GM18870 (cell line): ENCODE data around the gene TESK1.

ENCODE experiments used
- ATAC-seq: cut with Tn5 transposase; IDR thresholded peaks from one replicate; pipeline ENCODE4 v1.9.1; 2021; ENCODE audit warnings: moderate library complexity; ENCODE audit not compliant: unreplicated experiment

The TESK1 gene

DNA sequence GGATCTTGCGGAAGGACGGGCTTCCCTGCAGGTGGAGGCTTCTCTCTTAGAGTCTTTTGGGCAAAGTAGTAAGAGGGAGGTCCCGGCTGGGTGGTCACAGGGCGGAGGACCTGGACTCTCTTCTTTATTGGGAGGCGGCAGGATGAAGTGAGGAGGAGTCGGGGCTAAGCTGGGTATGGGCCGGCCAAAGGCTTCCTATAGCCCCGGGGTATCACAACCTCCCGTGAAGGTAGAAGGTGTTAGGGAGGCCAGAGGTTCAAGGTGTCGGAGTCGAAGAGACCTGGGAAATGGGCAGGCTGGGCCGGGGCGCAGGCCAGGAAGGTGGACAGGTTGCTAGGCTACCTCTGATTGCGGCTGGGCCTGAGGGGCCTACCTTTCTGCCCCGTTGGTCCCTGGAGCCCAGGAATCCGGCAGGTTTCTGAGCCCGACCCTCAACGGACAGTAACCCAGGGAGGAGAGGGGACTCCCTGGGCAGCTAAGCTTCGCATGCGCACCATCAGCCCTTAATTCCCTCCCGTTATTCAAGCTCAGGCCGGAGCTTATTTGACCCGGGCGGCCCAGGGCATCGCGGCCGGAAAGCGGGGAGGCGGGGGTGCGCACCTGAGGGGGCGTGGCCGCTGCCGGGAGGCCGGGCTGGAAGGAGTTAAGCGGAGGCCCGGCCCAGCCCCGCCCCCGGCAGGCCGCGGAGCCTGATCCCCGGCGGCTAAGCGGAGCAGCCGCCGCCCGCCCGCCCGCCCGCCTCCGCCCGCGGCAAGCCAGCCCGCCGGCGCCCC is at the start of gene TESK1:
Gene TESK1 (plus strand): TSS at position 685 of the 773 bp plus-strand sequence. CDS start 358 bp downstream, outside the sequence.
- no peak for ATAC-seq

GRCh38 chr9:35555881-35556280 is 49.2 kb upstream of the TESK1 start:
- ATAC-seq: no peak

- no peak for ATAC-seq
Measured at GRCh38 chr9:35556776-35557175, 48.3 kb upstream of the TESK1 start.

GRCh38 chr9:35557320-35557719 is 47.7 kb upstream of the TESK1 start:
- no peak for ATAC-seq

DNA sequence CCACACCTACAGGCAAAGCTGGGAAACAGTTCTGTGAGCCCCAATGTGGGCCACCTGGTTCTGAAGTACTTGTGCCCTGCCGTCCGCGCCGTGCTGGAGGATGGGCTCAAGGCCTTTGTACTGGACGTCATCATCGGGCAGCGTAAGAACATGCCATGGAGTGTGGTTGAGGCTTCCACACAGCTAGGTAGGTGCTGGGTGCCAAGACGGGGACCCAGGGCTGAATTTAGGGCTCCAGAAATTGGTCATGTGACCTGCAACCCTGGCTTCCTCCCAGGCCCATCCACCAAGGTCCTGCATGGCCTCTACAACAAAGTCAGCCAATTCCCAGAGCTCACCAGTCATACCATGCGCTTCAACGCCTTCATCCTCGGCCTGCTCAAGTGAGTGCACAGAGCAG is 46.9 kb upstream of the TESK1 start:
- ATAC-seq: no peak

DNA sequence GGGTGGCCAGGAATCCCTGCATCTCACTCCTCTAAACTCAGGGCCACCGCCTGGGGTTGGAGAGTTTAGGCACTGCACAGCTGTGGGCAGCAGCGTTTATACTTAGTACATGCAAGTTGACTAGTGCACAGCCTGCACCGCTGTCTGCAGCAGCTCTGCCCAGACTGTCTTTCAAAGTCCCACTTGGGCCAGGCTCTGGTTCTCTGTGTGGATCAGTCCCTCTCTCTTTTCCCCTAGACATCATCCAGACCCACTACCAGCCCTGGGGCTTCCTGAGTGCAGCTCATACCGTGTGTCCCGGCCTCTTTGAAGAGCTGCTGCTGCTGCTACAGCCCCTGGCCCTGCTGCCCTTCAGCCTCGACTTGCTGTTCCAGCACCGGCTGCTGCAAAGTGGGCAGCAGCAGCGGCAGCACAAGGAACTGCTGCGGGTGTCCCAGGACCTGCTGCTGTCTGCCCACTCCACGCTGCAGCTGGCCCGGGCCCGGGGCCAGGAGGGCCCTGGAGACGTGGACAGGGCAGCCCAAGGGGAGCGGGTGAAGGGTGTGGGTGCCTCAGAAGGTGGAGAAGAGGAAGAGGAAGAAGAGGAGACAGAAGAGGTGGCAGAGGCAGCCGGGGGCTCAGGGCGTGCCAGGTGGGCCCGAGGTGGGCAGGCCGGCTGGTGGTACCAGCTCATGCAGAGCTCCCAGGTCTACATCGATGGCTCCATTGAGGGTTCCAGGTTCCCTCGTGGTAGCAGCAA is 45.1 kb upstream of the TESK1 start:
- ATAC-seq: no peak

GRCh38 chr9:35560625-35561337 is 44.3 kb upstream of the TESK1 start:
- ATAC-seq: no peak

- ATAC-seq: no peak
Measured at GRCh38 chr9:35561468-35562261, 43.4 kb upstream of the TESK1 start.

GRCh38 chr9:35562895-35563780 is 41.9 kb upstream of the TESK1 start:
- no peak for ATAC-seq

- ATAC-seq: no peak
Measured at GRCh38 chr9:35563791-35564197, 41.3 kb upstream of the TESK1 start.

DNA sequence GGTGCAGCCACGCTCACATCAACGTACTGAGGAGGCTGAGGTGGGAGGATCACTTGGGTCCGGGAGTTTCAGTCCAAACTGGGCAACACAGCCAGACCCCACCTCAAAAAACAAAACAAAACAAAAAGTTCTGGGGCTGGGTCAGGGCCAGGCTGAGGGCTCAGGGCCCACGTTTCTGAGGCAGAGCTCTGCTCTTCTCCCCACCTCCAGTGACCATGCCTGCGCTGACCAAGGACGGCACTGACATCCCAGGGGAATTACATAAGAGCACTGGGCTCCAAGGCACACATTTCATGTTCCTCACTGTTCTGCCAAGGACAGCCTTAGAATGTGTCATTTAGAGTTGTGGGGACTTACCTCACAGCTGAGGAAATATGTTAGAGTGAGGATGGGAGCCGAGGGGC is 40.4 kb upstream of the TESK1 start:
- ATAC-seq: no peak

DNA sequence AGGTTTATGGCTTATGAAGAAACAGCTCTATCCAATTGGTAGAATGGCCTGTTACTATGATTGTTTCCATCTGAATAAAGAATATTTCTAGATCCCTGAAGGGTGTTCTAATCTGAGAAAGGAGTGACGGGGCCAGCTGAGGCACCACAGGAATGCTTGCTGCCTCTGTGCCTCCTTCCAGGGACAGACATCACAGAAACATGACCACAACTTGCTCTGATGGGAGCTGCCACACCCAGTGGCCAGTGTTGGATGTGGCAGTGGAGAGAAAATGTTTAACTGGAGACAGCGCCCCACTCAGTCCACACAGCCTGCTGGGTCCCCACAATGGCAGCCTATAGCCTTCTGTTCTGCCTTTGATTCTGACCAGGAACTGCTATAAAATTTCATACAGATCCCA is 38.6 kb upstream of the TESK1 start:
- ATAC-seq: no peak

GRCh38 chr9:35568196-35568595 is 36.9 kb upstream of the TESK1 start:
- ATAC-seq: no peak

DNA sequence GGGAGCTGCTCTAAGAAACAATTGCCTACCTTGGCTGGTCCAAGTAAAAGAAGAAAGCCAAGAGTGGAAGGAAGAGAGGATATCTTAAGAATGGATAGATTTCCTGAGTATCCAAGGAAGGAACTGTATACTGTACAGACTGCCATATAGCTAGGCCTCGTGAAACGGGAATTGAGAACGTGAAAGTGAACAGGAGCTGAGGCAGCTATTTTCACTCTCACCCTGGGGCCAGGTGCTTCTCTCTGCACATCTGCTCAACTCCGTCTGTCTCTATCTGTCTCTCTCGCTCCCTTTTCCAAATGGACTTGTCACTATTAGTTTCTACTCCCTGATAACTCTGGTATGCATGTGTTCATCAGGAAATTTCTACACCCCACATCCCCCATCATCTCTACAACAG is 35.9 kb upstream of the TESK1 start:
- no peak for ATAC-seq

- ATAC-seq: no peak
Measured at GRCh38 chr9:35570709-35571504, 34.2 kb upstream of the TESK1 start.

DNA sequence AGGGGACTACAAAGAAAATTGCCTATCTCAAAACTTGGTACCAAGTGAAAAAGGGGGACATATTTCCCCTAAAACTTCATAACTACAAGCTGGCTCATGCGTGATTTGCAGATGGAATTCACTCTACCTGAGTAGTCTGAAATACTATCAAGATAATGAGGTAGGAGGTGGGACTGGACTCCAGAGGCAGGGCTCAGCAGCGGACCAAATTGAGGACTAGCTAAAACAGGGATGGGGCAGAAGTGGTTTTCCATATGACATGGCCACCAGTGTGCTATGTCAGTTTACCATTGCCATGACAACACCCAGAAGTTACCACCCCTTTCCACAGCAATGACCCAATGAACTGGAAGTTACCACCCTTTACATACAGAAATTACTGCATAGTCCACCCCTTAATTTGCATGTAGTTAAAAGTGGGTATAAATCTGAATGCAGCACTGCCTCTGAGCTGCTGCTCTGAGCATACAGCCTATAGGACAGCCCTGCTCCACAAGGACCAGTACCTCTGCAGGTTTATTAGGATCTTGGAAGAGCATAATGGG is 30.4 kb upstream of the TESK1 start:
- no peak for ATAC-seq

DNA sequence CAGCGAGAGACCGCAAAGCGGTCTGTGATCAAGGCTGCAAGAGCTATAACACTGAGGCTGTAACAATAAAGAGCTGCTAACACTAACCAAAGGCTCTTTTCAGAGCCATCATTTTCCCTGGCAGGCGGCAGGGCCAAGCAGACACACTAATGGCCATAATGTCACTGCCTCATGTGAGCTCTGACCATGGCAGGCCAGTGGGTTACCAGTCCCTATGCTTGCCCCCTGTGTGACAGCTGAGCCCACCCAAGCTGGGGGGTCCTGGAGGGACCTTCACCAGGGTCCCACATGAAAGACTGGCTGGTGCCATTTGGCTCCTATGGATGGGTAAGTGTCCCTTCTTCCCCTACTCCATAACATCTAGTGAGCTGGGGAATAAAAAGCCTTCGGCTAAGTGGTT is 29.6 kb upstream of the TESK1 start:
- no peak for ATAC-seq

DNA sequence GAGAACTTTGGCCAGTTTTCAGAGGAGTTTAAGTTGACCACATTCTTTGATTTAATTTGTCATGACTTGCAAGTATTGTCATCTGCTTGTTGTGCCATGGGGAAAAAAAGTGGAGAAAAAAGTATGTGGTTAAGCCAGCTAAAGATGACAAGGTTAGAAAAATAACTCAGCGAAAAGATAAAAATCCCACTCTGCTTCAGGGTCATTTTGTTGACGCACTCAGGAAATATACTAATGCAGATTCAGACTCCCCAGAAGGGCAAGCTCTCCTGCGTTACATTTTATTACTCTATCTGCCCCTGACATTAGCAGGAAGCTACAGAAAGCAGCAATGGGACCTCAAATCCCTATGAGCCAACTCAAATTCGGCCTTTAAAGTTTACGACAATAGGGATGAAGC is 27.6 kb upstream of the TESK1 start:
- no peak for ATAC-seq

DNA sequence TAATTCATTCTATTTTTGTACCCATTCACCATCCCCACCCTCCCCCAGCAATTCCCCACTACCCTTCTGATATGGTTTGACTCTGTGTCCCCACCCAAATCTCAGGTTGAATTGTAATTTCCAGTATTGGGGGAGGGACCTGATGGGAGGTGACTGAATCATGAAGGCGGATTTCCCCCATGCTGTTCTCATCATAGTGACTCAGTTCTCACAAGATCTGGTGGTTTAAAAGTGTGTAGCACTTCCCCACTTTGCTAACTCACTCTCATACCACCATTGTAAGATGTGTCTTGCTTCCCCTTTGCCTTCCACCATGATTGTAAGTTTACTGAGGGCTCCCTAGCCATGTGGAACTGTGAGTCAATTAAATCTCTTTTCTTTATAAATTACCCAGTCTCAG is 25.9 kb upstream of the TESK1 start:
- no peak for ATAC-seq
